EH (cell line): ENCODE measurements around the gene IQCN.
A peak's percentile ranks its signal among the peaks of the same experiment; 100 is the strongest.

Experiments used
- DNase-seq: peaks from one replicate; pipeline ENCODE4 v3.0.0-alpha.2; 2015; ENCODE audit warnings: low read depth

The IQCN gene

DNA sequence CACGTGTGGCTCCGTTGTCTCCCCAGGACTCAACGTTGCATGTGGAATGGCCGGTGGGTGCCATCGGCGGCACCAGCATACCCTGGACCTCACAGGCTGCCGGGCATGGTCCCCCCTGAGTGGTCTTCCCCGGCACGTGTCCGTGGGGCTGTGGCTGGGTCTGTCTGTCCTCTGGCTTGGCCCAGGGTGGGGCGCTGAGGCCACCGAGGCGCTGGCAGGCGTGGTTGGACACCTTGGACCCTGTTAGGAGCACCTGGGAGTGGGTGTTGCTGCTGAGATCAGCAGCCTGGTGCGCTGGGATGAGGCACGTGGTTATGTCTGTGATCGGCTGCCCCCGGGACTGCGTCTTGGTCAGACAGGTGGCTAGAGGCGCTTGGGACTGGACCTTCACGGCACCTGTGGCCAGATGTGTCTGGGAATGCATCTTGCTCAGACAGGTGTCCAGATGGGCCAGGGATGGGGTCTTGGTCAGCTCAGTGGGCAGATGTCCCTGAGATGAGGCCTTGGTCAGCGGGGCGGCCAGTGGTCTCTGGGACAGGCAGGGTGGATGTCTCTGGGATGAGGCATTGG is 9.2 kb downstream of the IQCN start:
- DNase-seq, result no peak

DNA sequence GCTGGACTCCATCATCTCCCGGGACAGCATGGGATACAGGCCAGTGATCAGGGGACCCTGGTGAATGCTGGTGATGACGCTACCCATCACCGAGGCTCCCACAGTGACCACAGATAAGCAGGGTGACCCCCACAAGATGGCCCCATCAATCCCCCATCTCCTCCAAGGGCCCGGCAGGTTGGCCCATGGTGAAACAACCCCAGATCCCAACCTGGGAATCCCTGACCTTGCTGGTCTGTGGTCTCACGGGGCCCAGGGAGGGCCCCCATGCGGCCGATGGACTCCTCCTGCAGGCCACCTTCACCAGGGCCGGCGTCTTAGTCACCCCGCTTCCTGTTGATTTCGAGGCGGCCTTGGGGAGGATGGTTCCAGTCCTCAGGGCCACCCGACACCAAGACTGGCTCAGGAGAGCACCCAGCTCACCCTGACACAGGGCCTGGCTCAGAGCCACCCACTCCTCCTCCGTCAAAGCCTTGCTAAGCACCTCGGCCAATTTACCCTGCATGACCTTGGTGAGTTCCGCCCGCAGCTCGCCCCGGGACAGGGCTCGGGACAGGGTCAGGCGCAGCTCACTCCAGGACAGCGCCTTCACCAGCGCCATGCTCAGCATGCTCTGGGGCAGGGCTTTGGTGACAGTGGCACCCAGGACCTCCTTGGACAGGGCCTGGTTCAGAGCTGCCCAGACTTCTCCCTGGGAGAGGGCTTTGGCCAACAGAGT is 10.0 kb downstream of the IQCN start:
- DNase-seq, result no peak

DNA sequence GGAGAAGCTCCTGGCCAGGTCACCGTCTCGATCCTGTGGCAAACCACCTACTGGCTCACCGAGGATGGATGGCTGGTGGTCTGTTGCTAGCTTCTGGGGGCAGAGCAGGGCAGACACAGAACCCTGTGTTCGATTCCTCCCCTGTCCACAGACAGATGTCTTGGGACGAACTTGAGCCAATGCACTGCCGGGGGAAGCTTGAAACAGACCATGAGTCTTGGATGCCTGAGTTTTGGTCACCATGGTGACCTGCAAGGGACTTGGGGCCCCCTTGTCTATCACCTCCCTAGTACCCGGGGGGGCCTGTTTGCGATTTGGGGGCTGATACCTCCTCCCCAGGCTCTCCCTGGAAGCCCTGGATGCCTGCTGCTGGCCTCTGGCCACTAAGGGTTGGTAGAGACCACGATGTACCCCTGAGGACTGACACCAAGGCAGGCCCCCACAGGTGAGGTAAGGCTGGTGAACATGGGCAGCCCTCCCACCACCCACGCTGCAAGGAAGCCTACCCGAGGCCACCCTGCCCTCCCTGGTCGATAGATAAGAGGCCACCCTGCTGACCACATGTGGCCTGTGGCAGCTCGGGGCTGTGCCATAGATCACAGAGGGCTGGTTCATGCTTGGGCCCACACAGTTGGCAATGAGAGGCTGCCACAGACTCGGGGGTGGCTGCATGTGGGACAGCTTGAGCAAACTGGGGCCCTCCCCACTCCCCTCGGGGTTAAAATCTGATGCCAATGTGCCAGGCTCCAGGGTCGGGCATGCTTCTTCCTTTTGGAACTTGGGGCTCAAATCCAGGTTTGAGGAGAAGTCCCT is 10.7 kb downstream of the IQCN start:
- no peak for DNase-seq

DNA sequence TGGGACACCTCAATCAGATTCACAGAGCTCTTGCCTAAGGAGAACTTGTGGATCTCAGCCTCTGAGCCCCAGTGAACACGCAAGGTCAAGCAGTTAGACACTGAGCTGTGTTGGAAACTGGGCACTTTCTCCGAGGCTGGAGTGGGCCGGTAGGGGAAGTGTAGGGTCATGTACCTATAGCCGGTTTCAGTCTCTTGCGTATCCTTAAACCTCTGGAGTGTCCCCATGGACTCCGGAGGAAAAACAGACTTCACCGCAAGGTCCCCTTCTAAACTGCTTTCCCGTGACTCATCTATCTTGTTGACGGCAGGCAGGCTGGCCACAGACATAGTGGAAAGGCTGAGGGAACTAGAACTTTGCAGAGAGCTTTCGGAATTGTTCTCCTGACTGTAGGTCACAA is 11.3 kb downstream of the IQCN start:
- DNase-seq, result no peak

DNA sequence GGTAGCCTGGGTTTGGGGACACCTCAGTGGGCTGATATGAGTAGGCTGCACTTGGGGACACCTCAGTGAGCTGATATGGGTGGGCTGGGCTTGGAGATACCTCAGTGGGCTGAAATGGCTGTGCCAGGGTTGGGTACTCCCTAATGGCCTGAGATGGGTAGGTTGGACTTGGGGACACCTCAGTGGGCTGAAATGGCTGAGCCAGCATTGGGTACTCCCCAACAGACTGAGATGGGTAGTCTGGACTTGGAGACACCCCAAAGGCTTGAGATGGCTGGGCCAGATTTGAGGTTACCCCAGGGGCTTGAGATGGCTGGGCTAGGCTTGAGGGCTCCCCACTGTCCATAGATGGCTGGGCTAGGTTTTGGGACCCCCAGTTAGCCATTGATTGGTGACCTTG is 12.1 kb downstream of the IQCN start:
- no peak for DNase-seq

DNA sequence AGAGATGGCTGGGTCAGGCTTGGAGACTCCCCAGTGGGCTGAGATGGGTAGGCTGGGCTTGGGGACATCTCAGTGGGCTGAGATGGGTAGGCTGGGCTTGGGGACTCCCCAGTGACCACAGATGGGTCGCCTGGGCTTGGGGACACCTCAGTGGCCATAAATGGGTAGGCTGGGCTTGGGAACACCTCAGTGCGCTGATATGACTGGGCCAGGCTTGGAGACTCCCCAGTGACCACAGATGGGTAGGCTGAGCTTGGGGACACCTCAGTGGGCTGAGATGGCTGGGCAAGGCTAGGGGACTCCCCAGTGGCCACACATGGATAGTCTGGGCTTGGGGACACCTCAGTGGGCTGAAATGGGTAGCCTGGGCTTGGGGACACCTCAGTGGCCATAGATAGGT is 12.8 kb downstream of the IQCN start:
- DNase-seq, result no peak

DNA sequence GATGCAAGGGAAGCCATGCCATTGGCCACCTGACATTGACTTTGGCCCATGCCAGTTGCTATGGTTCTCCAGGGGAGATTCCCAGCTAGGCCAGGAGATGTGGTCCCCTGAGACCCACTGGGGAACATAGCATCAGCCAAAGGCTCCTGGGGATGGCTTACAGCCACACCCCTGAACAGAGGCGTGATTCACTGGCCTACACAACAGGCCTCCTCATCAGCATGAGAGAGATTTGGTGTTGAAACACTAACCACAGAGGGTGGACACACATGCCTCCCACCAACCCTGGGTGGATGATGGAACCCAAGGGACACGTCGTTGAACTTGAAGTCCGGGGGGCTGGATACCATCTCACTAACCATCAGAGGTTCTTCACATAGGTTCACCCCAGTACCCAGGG is 14.4 kb downstream of the IQCN start:
- DNase-seq, result no peak

DNA sequence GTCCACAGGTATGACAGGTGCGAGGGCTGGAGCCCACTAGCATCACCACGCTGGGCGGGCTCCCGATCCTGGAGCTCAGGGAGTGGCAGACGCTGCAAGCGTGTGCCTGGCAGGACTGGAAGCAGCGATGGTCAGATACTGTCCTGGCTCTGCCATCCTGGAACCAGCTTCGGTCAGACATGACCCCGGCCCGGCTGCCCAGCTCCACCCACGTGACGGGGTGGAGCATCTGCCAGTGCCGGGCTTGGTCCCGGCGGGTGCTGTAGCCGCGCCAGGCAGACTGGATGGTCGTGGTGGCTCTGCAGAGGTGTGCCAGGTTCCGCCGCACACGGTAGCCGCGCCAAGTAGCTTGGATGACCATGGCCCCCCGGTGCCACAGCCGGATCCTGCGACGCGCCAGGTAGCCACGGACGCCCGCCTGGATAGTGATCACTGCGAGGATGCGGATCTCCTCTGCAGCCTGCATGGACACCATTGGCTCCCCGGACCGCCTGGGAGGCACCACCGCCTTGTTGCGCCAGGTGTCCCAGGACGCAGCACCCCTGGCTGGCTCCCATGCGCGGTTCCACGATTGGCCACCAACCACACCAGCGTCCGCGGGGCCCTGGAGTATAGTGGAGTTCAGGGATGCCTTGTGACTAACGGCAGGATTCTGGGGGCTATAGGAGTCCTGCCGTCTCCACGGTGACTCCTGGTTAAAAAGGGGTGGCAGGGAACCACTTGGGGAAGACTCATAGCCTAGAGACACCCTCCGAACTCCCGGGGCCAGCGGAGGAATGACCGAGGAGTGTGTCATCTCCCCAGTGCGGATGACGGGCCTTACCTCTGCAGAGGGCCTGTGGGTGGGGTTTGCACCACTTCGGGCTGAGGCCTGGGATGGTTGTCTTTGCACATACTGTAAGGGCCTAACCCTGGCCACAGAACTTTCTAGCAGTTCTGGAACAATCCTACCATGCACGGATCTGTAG is 16.5 kb downstream of the IQCN start:
- no peak for DNase-seq

DNA sequence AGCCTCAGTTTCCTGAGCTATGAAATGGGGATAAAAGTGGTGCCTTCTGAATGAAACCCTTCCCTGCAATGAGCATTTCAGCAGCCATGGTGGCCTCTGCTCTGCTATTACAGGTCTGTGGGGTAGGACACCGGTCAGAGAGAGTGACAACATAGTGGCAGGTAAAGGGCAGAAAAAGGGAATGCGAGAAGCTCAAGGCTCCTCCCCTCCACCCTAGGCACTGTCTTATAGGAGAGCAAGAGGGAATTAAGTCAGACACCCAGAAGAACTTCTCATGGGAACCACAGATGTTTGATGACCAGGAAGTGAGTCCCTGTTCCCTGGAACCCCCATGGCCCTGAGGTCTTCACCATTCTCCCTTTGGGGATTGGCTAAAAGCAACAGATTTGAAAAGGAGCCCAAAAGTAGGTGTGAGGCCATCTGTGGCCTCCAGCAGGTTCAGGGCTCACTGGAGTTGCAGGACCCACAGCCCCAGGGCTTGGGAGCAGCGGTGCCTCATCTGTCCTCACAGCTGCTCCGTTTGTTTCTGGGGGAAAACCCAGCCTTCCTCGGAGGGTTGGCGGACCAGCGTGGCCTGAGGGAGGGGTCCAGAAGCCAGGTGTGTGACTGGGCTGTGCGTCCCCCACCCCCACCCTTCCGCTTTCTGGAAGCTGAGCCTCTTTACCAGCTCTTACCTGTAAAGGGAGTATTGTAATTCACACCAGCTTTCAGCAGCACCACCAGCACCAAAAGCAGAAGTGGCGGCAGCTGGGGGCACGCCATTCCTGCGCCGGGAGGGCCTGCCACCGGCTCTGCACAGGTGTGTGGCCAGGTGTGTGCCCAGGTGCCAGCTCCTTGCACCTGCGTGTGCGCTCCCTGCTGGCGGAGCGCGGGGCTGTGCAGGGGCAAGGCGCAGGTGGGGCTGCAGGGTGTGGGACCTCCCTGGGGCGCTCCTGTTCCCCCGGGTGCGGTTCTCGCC is 19.4 kb downstream of the IQCN start:
- no peak for DNase-seq

DNA sequence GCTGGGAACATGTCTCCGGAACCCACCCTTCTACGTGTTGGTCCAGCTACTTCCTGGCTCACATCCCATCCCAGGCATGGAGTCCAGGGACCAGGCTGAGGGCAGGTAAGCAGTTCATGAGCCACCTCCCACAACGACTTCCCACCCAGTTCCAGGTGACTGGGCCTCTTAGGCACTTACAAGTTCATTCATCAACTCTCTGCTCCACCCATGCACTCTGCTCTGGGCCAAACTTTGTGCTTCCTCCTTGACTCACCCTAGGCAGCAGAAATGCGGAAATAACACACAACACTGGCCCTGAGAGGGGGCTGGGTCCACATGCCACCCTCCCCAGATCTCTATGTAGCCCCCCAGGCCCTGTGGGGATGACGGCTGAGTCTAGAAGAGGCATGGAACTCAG is 20.5 kb downstream of the IQCN start:
- no peak for DNase-seq

DNA sequence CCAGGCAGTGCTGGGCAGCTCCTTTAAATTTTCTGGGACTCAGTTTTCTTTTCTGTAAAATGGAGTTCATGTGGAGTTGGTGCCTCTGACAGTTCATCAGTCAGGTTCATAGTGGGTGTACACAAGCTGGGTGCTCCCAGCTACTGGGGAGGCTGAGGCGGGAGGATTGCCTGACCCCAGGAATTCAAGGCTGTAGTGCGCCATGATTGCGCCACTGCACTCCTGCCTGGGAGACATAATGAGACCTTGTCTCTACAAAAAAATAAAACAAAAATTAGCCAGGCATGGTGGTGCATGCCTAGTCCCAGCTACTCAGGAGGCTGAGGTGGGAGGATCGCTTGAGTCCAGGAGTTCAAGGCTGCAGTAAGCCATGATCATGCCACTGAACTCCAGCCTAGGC is 21.1 kb downstream of the IQCN start:
- DNase-seq, result no peak

DNA sequence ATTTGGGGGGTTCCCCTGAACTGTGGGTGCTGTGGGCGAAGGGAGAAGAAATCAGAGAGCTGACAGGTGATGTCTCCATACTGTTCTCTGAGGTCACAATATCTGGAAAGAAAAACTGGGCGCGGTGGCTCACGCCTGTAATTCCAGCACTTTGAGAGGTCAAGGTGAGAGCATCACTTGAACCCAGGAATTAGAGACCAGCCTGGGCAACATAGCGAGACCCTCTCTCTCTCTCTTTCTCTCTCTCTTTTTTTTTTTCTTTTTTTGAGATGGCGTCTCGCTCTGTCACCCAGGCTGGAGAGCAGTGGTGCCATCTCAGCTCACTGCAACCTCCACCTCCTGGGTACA is 21.9 kb downstream of the IQCN start:
- no peak for DNase-seq

DNA sequence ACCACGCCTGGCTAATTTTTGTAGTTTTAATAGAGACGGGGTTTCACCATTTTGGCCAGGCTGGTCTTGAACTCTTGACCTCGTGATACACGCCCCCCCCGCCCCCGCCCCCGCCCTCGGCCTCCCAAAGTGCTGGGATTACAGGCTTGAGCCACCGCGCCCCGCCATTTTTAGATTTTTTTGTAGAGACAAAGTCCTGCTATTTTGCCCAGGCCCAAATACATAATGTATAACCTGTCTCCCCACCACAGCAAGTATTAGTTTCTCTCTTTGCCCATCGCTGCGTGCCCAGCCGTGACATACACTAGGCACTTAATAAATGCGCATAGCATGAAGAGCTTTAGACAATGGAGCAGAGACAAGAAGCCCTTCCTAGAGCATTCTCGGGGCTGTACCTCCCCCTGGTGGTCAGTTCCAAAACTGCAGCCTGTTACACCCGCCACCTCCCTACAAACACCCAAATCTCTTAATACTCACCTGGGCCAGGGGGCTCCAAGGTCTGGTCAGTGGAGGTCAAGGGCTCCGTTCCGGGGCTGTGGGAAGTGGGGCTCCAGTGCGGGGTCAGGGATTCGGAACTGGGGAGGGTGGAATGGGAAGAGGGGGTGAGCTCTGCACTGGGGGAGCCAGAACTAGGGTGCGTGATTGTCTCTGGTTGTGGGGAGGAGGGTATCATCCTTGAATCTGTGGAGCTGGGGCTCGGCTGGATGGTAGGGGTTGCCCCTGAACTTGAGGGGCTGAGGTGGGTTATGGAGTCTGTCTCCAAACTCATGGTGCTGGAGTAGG is 22.5 kb downstream of the IQCN start:
- DNase-seq, result peak; percentile 70

DNA sequence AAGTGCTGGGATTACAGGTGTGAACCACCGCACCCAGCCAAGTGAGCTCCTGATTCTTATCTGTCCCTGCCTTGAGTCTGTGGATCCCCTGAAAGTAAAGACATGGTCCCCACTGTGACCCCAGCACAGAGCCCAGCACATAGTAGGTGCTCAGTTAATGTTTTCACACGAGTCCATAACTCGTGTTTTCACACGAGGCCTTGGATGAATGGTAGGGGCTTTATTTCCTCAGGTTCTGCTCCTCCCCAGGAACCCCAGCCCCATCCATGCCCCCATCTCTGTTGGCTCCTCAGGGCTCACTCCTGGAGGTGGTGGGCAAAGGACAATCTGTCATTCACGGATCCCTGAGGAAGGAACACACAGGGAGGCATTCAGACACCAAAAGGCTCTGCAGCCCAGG is 24.4 kb downstream of the IQCN start:
- no peak for DNase-seq

DNA sequence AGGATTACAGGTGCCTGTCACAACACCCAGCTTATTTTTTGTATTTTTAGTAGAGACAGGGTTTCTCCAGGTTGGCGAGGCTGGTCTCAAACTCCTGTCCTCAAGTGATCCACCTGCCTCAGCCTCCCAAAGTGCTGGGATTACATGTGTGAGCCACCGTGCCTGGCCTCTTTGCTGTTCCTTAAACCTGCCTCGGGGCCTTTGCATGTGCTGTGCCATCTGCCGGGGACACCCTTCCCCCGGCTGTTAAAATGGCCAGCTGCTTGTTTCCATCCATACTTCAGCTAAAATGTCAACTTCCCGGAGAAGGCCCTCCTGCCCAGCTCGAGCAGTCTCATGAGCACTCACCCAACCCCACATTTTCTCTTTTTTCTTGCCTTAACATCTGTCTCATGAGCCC is 29.0 kb downstream of the IQCN start:
- DNase-seq, result no peak

DNA sequence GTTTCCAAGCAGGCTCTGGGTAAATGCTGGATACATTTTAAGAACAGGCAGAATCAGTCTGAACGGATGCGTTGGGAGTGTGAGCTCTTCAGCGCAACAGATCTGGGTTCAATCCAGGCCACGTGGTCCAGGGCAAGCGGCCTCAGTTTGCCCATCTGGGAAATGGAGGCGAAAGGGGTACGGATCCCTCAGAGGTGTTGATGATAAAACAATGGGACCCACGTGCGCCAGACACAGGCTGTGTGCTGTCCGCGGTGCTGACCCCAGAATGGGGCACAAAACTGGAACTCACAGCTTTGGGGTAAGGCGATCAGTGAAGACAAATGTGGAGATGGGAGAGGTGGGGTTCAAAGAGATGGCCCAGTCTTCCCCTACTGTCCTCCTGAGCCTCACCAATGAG is 34.9 kb downstream of the IQCN start:
- DNase-seq, result peak; percentile 35

DNA sequence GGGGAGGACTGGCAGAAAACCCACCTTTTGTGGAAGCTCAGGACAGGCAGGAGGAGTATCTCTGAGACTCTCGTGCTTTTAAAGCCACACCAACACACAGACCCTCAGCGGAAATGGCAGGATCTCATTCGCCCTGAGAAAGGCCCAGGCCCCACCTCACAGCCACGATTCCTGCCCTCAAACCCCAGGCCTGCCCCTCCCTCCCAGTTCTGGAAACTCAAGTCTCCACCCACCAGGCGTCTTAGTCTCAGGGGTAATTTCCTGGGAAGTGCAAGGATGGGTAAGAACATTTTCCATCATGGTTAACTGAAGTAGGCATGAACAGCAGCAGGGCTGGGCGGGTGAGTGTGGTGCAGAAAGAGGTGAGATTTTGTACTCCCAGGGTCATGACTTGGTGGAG is 40.1 kb downstream of the IQCN start:
- no peak for DNase-seq

DNA sequence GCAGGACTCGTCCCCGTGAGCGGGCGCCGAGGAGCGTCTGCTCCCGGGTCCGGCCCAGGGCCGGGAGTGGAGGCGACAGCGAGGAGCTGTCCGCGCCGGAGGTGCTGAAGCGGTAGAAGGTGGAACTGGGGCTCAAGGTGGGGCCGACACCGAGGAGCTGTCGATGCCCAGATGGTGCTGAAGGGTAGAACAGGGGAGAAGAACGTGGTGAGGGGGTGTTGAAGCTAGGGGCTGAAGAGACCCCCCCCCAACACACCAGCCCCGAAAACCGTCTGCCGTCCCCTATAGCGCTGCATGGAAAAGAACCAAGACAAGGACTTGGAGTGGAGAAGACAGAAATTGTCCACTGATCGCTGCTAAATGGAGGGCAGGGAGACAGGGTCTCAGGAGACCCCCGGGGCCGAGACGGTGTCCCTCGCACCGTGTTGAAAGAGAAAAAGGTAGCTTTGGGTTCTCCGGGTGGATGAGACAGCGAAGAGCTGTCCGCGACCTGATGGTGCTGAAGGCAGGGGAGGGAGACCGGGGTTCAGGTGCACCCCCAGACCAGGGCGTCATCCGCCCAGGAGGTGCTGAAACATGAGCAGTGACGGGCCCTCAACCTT is 40.9 kb downstream of the IQCN start:
- peak; percentile 55 for DNase-seq

DNA sequence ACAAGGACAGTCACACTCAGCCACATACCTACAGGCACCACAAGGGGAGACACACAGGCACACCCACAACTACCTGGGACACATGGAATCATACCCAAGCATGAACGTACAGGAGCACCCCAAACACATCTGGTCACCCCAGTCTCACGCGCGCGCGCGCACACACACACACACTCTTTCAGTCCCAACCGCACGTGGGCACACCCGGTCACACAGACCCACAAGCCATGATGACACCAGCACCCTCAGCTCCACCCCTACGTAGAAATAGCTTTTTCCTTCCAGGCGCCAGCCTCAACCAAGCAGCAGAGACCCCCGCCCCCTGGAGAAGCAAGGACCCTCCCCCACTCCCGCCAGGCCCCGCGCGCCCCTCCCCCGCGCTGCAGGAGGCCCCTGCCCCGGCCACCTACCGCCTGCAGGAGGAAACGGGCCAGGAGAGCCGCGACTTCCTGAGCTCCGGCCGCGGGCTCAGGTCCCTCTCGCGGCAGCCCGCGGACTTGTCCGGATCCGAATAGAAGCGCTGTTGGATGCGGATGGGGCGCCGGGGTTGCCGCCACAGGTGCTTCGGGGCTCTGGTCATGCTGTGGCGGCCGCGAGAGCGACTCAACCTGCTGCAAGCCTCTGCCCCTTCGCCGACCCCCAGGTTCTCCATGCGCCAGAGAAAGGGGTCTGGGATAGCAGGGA is 41.6 kb downstream of the IQCN start:
- no peak for DNase-seq
